ENCODE data around the gene ABCF2. TPM values are rescaled to one million over a fixed set of nuclear protein-coding genes. Genes with fewer than 3 reads are reported as not detected.

Gene ABCF2
- total RNA-seq, 2 experiments from 2014 or later: 31.8 to 44.9 TPM

GRCh38 chr7:151236406-151236805, 9.4 kb upstream of the ABCF2 start:
- no peak overlapping the region for H2AFZ ChIP-seq (ENCODE audit: low read length)
- H3K79me2 ChIP-seq (ENCODE audit: insufficient read depth, low read depth, low read length): peaks cover 14% of the 10 kb centered on the region; the same call in 1 of the 2 replicates
- BruUV-seq (replicated peaks): no TSS peak
- CTCF ChIA-PET (ENCODE audit: unreplicated experiment): interaction anchor here (1.2 kb wide), 1 partner anchor 9 kb away, joined by 6 read pairs; no protein-coding TSS in a partner anchor
- H3K9me2 ChIP-seq (ENCODE audit: insufficient read depth, low read length): no peaks in the 10 kb centered on the region
- DNase-seq (ENCODE audit: low spot score): no peak
- H3K27ac ChIP-seq (ENCODE audit: low read depth, low read length, poor library complexity, severe bottlenecking): no peak overlapping the region
- peaks cover 23% of the 10 kb centered on the region; the same call in 1 of the 2 replicates for H3K36me3 ChIP-seq (ENCODE audit: insufficient read depth, low read length)
- intact Hi-C loops (cut with micrococcal nuclease; ENCODE audit: unreplicated experiment): loop anchor here (10.0 kb wide), 1 partner anchor 1612 kb away; no protein-coding TSS in a partner anchor
- no peak overlapping the region for H3K4me2 ChIP-seq (ENCODE audit: low read length)
- no peaks in the 10 kb centered on the region; the same call in 1 of the 2 replicates for H4K20me1 ChIP-seq (ENCODE audit: insufficient read depth, low read length)
- TF ChIP-seq EZH2phosphoT487 (IDR thresholded peaks at IDR 0.05; ENCODE audit: borderline replicate concordance, low read depth, low read length): no peak
- TF ChIP-seq, protein P1, sequence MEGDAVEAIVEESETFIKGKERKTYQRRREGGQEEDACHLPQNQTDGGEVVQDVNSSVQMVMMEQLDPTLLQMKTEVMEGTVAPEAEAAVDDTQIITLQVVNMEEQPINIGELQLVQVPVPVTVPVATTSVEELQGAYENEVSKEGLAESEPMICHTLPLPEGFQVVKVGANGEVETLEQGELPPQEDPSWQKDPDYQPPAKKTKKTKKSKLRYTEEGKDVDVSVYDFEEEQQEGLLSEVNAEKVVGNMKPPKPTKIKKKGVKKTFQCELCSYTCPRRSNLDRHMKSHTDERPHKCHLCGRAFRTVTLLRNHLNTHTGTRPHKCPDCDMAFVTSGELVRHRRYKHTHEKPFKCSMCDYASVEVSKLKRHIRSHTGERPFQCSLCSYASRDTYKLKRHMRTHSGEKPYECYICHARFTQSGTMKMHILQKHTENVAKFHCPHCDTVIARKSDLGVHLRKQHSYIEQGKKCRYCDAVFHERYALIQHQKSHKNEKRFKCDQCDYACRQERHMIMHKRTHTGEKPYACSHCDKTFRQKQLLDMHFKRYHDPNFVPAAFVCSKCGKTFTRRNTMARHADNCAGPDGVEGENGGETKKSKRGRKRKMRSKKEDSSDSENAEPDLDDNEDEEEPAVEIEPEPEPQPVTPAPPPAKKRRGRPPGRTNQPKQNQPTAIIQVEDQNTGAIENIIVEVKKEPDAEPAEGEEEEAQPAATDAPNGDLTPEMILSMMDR (conservative IDR thresholded peaks at IDR 0.05; ENCODE audit: low read length): no peak
- no peaks in the 10 kb centered on the region for H3K9me3 ChIP-seq (ENCODE audit: low read length)
- no peak overlapping the region for H3K4me3 ChIP-seq (ENCODE audit: low read depth, low read length, poor library complexity, severe bottlenecking)
- POLR2A ChIA-PET: interaction anchor here (2.0 kb wide), 1 partner anchor 9 kb away, joined by 14 read pairs; the partner anchor contains the start of gene ABCF2
- H3K4me1 ChIP-seq (ENCODE audit: insufficient read depth, low read length, poor library complexity, severe bottlenecking): peaks cover 29% of the 10 kb centered on the region

- Histone ChIP-seq H3K4me1 (ENCODE audit: insufficient read depth, low read length, poor library complexity, severe bottlenecking) (peaks cover 33% of the 10 kb centered on the region), H2AFZ (ENCODE audit: low read length) (no peak overlapping the region), H3K79me2 (ENCODE audit: insufficient read depth, low read depth, low read length) (peaks cover 14% of the 10 kb centered on the region; the same call in 1 of the 2 replicates), H3K4me3 (ENCODE audit: low read depth, low read length, poor library complexity, severe bottlenecking) (no peak overlapping the region), H4K20me1 (ENCODE audit: insufficient read depth, low read length) (no peaks in the 10 kb centered on the region; the same call in 1 of the 2 replicates), H3K4me2 (ENCODE audit: low read length) (no peak overlapping the region), H3K27ac (ENCODE audit: low read depth, low read length, poor library complexity, severe bottlenecking) (no peak overlapping the region), H3K36me3 (ENCODE audit: insufficient read depth, low read length) (peaks cover 23% of the 10 kb centered on the region; the same call in 1 of the 2 replicates), H3K9me2 (ENCODE audit: insufficient read depth, low read length) (no peaks in the 10 kb centered on the region), H3K9me3 (ENCODE audit: low read length) (no peaks in the 10 kb centered on the region)
- no TSS peak for BruUV-seq (replicated peaks)
- no peak for DNase-seq (ENCODE audit: low spot score)
- TF ChIP-seq, protein P1 (conservative IDR thresholded peaks at IDR 0.05; ENCODE audit: low read length): no peak
- TF ChIP-seq EZH2phosphoT487 (IDR thresholded peaks at IDR 0.05; ENCODE audit: borderline replicate concordance, low read depth, low read length): no peak
- intact Hi-C loops (cut with micrococcal nuclease; ENCODE audit: unreplicated experiment): loop anchor here (10.0 kb wide), 1 partner anchor 1610 kb away; no protein-coding TSS in a partner anchor
- ChIA-PET CTCF (ENCODE audit: unreplicated experiment) (no interaction called here), POLR2A (no interaction called here)
Observed at GRCh38 chr7:151235091-151235787, 8.2 kb upstream of the ABCF2 start.

Measured in OCI-LY7 (cell line).